ENCODE results near the gene MPHOSPH6. TPM values are rescaled to one million over a fixed set of nuclear protein-coding genes. Genes with fewer than 3 reads are reported as not detected.

MPHOSPH6 gene
- polyA plus RNA-seq, 1 experiment = 3.9 TPM

- ChIA-PET CTCF (interaction anchor here (1.7 kb wide), 1 partner anchor 23 kb away, joined by 3 read pairs; no protein-coding TSS in a partner anchor), POLR2A (no interaction called here)
- no peaks in the 10 kb centered on the region for H3K27me3 ChIP-seq (ENCODE audit: control insufficient read depth, insufficient read depth, low read length)
- TF ChIP-seq CTCF (IDR thresholded peaks at IDR 0.05; ENCODE audit: insufficient read depth, low read depth, low read length) = no peak
- DNase-seq (ENCODE audit: low read depth) = no peak
- H3K36me3 ChIP-seq (ENCODE audit: control insufficient read depth, insufficient read depth, low read length) = no peaks in the 10 kb centered on the region
- H3K4me3 ChIP-seq (ENCODE audit: low read depth, low read length) = no peak overlapping the region
These were observed 32.2 kb downstream of the MPHOSPH6 start for GRCh38 chr16:82137822-82138167.

- H3K4me3 ChIP-seq (ENCODE audit: low read depth, low read length) = no peak overlapping the region
- DNase-seq (ENCODE audit: low read depth) = no peak
- H3K27me3 ChIP-seq (ENCODE audit: control insufficient read depth, insufficient read depth, low read length) = no peaks in the 10 kb centered on the region
- no peak for TF ChIP-seq CTCF (IDR thresholded peaks at IDR 0.05; ENCODE audit: insufficient read depth, low read depth, low read length)
- no peaks in the 10 kb centered on the region for H3K36me3 ChIP-seq (ENCODE audit: control insufficient read depth, insufficient read depth, low read length)
- ChIA-PET CTCF (interaction anchor here (1.1 to 1.7 kb wide), 2 partner anchors 8 to 23 kb away, joined by 3 read pairs; no protein-coding TSS in a partner anchor), POLR2A (no interaction called here)
These were observed 32.8 kb downstream of the MPHOSPH6 start for GRCh38 chr16:82136956-82137821.

DNA sequence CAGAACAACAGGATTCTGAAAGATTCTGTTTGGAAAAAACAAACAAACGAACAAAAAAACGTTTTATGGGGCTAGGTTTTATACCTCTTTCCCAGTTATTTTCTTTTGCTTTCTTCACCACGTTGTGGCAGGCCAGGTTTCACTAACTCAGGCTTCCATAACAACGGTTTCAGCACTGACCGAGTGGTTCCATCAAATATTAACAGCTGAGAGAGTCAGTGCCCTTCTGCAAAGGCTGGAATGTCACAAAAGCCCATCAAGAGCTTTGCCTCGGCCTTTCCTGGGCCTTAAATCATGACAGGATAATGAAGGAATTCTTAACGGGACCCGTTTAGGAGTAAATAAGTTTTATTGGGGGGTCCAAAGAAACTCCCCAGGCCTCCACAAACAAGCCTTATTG is 34.2 kb downstream of the MPHOSPH6 start:
- no peak for DNase-seq (ENCODE audit: low read depth)
- CTCF ChIA-PET = interaction anchor here (1.1 kb wide), 1 partner anchor 10 kb away, joined by 3 read pairs; no protein-coding TSS in a partner anchor
- Histone ChIP-seq H3K4me3 (ENCODE audit: low read depth, low read length) (no peak overlapping the region), H3K27me3 (ENCODE audit: control insufficient read depth, insufficient read depth, low read length) (no peaks in the 10 kb centered on the region), H3K36me3 (ENCODE audit: control insufficient read depth, insufficient read depth, low read length) (no peaks in the 10 kb centered on the region)
- no peak for TF ChIP-seq CTCF (IDR thresholded peaks at IDR 0.05; ENCODE audit: insufficient read depth, low read depth, low read length)
- POLR2A ChIA-PET = interaction anchor here (0.6 kb wide), 1 partner anchor 14 kb away, joined by 4 read pairs; no protein-coding TSS in a partner anchor

DNA sequence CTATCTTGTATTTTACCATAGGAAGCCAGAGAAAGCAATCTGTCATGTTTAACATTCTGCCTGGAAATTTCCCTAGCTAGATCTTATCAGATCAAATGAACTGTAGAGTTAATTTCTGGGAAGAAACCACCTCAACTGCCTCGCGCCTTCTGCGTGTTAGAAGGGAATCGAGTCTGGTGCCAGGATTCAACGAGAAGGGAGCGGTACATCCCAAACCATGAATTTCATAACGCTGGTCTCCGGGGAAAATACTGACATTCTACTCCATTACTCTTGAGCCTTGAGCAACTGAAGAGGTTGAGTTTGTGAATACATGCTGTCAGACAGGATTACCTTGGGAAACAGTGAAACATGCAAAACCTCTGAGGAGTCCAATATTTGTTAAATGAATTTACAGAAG is 35.2 kb downstream of the MPHOSPH6 start:
- ChIA-PET CTCF (interaction anchor here (2.0 kb wide), 1 partner anchor 18 kb away, joined by 5 read pairs; no protein-coding TSS in a partner anchor), POLR2A (no interaction called here)
- no peaks in the 10 kb centered on the region for H3K27me3 ChIP-seq (ENCODE audit: control insufficient read depth, insufficient read depth, low read length)
- no peak for DNase-seq (ENCODE audit: low read depth)
- H3K4me3 ChIP-seq (ENCODE audit: low read depth, low read length) = no peak overlapping the region
- no peaks in the 10 kb centered on the region for H3K36me3 ChIP-seq (ENCODE audit: control insufficient read depth, insufficient read depth, low read length)
- TF ChIP-seq CTCF (IDR thresholded peaks at IDR 0.05; ENCODE audit: insufficient read depth, low read depth, low read length) = no peak

DNA sequence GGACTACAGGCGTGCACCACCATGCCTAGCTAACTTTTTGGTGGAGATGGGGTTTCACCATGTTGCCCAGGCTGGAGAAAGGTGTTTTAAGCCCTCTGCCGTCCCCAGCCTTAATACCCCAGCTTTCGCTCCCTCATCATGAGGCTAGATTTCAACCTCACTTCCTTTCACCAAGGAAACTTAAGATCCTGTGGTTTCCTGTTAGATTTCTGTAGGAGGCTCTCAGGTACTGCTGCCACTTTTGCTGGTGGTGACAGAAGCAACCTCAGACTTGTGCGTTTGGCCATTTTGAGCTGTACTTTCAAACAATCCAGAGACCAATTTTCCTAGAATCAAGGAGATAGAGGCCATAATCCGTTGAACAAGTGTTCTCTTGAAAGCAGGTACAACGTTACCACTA is 36.2 kb downstream of the MPHOSPH6 start:
- H3K4me3 ChIP-seq (ENCODE audit: low read depth, low read length) = no peak overlapping the region
- no peaks in the 10 kb centered on the region for H3K36me3 ChIP-seq (ENCODE audit: control insufficient read depth, insufficient read depth, low read length)
- POLR2A ChIA-PET = no interaction called here
- TF ChIP-seq CTCF (IDR thresholded peaks at IDR 0.05; ENCODE audit: insufficient read depth, low read depth, low read length) = no peak
- CTCF ChIA-PET = interaction anchor here (2.0 kb wide), 1 partner anchor 19 kb away, joined by 5 read pairs; no protein-coding TSS in a partner anchor
- H3K27me3 ChIP-seq (ENCODE audit: control insufficient read depth, insufficient read depth, low read length) = no peaks in the 10 kb centered on the region
- DNase-seq (ENCODE audit: low read depth) = no peak
